ENCODE measurements around the gene ARL15.

The ARL15 gene

DNA sequence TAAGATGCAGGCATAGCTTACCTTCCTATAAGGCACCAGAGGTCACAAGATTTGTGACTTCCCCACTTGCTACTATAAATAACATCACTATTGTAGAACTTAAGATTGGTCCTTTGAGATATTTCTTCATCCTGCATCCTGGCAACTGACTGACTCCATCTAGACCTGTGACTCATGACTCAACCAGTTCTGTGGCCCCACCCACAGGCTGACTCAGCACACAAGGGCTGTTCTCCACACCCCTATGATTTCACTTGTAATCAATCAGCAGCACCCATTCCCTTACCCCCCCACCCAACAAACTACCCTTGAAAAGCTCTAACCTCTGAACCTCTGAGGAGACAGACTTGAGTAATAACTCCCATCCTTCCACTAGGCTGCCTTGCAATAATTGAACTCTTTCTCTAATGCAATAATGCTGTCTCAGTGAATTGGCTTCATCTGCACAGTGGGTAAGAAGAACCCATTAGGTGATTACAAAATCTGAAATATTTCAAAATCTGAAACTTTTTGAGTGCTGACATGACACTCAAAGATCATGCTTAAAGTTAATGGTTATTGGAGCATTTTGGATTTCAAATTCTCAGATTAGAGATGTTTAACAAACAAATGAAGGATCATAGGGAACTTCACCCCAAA, 296.7 kb downstream of the ARL15 start:
- Histone ChIP-seq H4K91ac (ENCODE audit: low read depth, low read length, poor library complexity) (no peak overlapping the region), H3K79me1 (ENCODE audit: low read depth, low read length) (no peaks in the 10 kb centered on the region), H3K27ac (replicated peaks; ENCODE audit: low read length) (no peak overlapping the region), H3K23ac (ENCODE audit: low read depth, low read length, poor library complexity) (no peak overlapping the region), H2AK5ac (ENCODE audit: low read depth, low read length) (no peak overlapping the region), H3K27me3 (ENCODE audit: control insufficient read depth in 3 of 3, insufficient read depth in 3 of 3, low read depth in 1 of 3, low read length in 3 of 3) (no peaks in the 10 kb centered on the region), H4K8ac (ENCODE audit: low read depth, low read length) (no peak overlapping the region), H3K4me3 (ENCODE audit: low read length in 2 of 2) (no peak overlapping the region), H2AFZ (ENCODE audit: low read length) (no peak overlapping the region), H3K9me3 (replicated peaks in 1 of 2; ENCODE audit: control insufficient read depth in 2 of 2, insufficient read depth in 1 of 2, low read depth in 1 of 2, low read length in 2 of 2) (peaks cover 2 to 12% of the 10 kb centered on the region in 2 donors), H3K4me2 (ENCODE audit: insufficient read depth, low read length, poor library complexity, severe bottlenecking) (no peak overlapping the region), H2BK12ac (ENCODE audit: low read length) (no peak overlapping the region), H3K36me3 (replicated peaks in 1 of 2; ENCODE audit: control insufficient read depth in 2 of 2, insufficient read depth in 2 of 2, low read length in 2 of 2) (no peaks in the 10 kb centered on the region), H2BK5ac (ENCODE audit: low read length) (no peak overlapping the region), H3K9ac (ENCODE audit: low read depth, low read length, poor library complexity) (no peak overlapping the region), H3K4ac (ENCODE audit: low read length) (no peak overlapping the region), H2BK120ac (ENCODE audit: low read depth, low read length) (no peak overlapping the region), H3K18ac (ENCODE audit: low read length) (no peak overlapping the region), H2BK15ac (ENCODE audit: low read length) (no peak overlapping the region), H3K4me1 (ENCODE audit: control insufficient read depth in 2 of 2, insufficient read depth in 1 of 2, low read depth in 1 of 2, low read length in 2 of 2) (peaks cover 14 to 33% of the 10 kb centered on the region in 2 donors), H3K14ac (ENCODE audit: low read length) (no peak overlapping the region)
- no peak for DNase-seq (ENCODE audit: low spot score)

DNA sequence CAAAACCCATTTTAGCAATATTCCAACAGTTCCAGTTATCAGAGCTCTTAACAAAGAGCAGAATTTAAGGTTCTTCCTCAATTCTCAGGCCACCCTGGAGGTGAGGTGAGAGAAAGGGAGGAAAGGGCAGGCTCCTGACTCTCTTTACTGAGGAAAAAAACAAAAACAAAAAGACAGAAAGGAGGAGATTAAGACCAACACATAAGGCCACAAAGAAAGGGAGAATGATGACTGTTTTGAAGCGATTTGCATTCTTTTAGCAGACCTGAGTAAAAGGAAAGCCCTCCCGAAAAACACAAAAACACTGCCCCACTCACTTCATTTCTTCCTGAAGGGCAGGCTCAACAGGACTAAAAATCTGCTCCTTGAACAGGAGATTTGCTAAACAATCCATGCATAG, 300.5 kb downstream of the ARL15 start:
- no peak for DNase-seq (ENCODE audit: low spot score)
- Histone ChIP-seq H3K9ac (ENCODE audit: low read depth, low read length, poor library complexity) (no peak overlapping the region), H2BK120ac (ENCODE audit: low read depth, low read length) (no peak overlapping the region), H3K4me3 (ENCODE audit: low read length in 2 of 2) (no peak overlapping the region), H2BK12ac (ENCODE audit: low read length) (no peak overlapping the region), H3K18ac (ENCODE audit: low read length) (no peak overlapping the region), H3K4me2 (ENCODE audit: insufficient read depth, low read length, poor library complexity, severe bottlenecking) (no peak overlapping the region), H2BK5ac (ENCODE audit: low read length) (no peak overlapping the region), H3K36me3 (replicated peaks in 1 of 2; ENCODE audit: control insufficient read depth in 2 of 2, insufficient read depth in 2 of 2, low read length in 2 of 2) (no peaks in the 10 kb centered on the region), H4K8ac (ENCODE audit: low read depth, low read length) (no peak overlapping the region), H3K14ac (ENCODE audit: low read length) (no peak overlapping the region), H2BK15ac (ENCODE audit: low read length) (no peak overlapping the region), H2AFZ (ENCODE audit: low read length) (peak overlapping the region; percentile 62), H3K27ac (replicated peaks; ENCODE audit: low read length) (no peak overlapping the region), H3K27me3 (ENCODE audit: control insufficient read depth in 3 of 3, insufficient read depth in 3 of 3, low read depth in 1 of 3, low read length in 3 of 3) (no peaks in the 10 kb centered on the region), H3K23ac (ENCODE audit: low read depth, low read length, poor library complexity) (no peak overlapping the region), H2AK5ac (ENCODE audit: low read depth, low read length) (no peak overlapping the region), H3K79me1 (ENCODE audit: low read depth, low read length) (no peaks in the 10 kb centered on the region), H3K4ac (ENCODE audit: low read length) (no peak overlapping the region), H4K91ac (ENCODE audit: low read depth, low read length, poor library complexity) (no peak overlapping the region), H3K9me3 (replicated peaks in 1 of 2; ENCODE audit: control insufficient read depth in 2 of 2, insufficient read depth in 1 of 2, low read depth in 1 of 2, low read length in 2 of 2) (peaks cover 2 to 12% of the 10 kb centered on the region in 2 donors), H3K4me1 (ENCODE audit: control insufficient read depth in 2 of 2, insufficient read depth in 1 of 2, low read depth in 1 of 2, low read length in 2 of 2) (peaks cover 8 to 24% of the 10 kb centered on the region in 2 donors)
- no CpG with 5 or more reads among the region's 2 CpGs for WGBS, 2 donors (ENCODE audit: extremely low coverage in 2 of 2, insufficient read length in 2 of 2, insufficient replicate concordance in 1 of 2)

DNA sequence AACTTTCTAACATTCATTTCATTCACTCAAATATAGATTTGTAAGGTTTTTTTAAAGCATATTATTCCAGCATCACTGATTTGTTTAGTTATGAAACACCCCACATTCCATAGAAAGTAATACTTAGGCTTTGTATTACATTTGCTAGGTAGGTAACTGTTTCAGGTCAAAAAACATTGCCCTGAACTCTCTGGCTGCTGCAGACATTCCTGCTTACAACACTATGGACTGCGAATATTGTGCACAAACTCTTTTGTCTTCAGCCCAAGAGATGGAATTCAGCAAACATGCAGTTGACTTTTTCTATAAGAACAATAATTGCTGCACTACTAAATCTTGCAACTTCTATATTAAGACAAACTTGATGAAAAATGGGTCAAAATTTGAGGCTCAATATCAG, 301.0 kb downstream of the ARL15 start:
- Histone ChIP-seq H4K91ac (ENCODE audit: low read depth, low read length, poor library complexity) (no peak overlapping the region), H2AK5ac (ENCODE audit: low read depth, low read length) (no peak overlapping the region), H3K79me1 (ENCODE audit: low read depth, low read length) (no peaks in the 10 kb centered on the region), H2BK12ac (ENCODE audit: low read length) (no peak overlapping the region), H3K9ac (ENCODE audit: low read depth, low read length, poor library complexity) (no peak overlapping the region), H3K27ac (replicated peaks; ENCODE audit: low read length) (no peak overlapping the region), H2AFZ (ENCODE audit: low read length) (peak overlapping the region; percentile 62), H3K4me1 (ENCODE audit: control insufficient read depth in 2 of 2, insufficient read depth in 1 of 2, low read depth in 1 of 2, low read length in 2 of 2) (peaks cover 8 to 24% of the 10 kb centered on the region in 2 donors), H3K14ac (ENCODE audit: low read length) (no peak overlapping the region), H2BK120ac (ENCODE audit: low read depth, low read length) (no peak overlapping the region), H3K36me3 (replicated peaks in 1 of 2; ENCODE audit: control insufficient read depth in 2 of 2, insufficient read depth in 2 of 2, low read length in 2 of 2) (no peaks in the 10 kb centered on the region), H3K4me2 (ENCODE audit: insufficient read depth, low read length, poor library complexity, severe bottlenecking) (no peak overlapping the region), H3K9me3 (replicated peaks in 1 of 2; ENCODE audit: control insufficient read depth in 2 of 2, insufficient read depth in 1 of 2, low read depth in 1 of 2, low read length in 2 of 2) (peaks cover 2 to 12% of the 10 kb centered on the region in 2 donors), H3K27me3 (ENCODE audit: control insufficient read depth in 3 of 3, insufficient read depth in 3 of 3, low read depth in 1 of 3, low read length in 3 of 3) (no peaks in the 10 kb centered on the region), H3K23ac (ENCODE audit: low read depth, low read length, poor library complexity) (no peak overlapping the region), H2BK5ac (ENCODE audit: low read length) (no peak overlapping the region), H3K4ac (ENCODE audit: low read length) (no peak overlapping the region), H4K8ac (ENCODE audit: low read depth, low read length) (no peak overlapping the region), H2BK15ac (ENCODE audit: low read length) (no peak overlapping the region), H3K4me3 (ENCODE audit: low read length in 2 of 2) (no peak overlapping the region), H3K18ac (ENCODE audit: low read length) (no peak overlapping the region)
- no CpG with 5 or more reads among the region's 1 CpG for WGBS, 2 donors (ENCODE audit: extremely low coverage in 2 of 2, insufficient read length in 2 of 2, insufficient replicate concordance in 1 of 2)
- DNase-seq (ENCODE audit: low spot score), result no peak

DNA sequence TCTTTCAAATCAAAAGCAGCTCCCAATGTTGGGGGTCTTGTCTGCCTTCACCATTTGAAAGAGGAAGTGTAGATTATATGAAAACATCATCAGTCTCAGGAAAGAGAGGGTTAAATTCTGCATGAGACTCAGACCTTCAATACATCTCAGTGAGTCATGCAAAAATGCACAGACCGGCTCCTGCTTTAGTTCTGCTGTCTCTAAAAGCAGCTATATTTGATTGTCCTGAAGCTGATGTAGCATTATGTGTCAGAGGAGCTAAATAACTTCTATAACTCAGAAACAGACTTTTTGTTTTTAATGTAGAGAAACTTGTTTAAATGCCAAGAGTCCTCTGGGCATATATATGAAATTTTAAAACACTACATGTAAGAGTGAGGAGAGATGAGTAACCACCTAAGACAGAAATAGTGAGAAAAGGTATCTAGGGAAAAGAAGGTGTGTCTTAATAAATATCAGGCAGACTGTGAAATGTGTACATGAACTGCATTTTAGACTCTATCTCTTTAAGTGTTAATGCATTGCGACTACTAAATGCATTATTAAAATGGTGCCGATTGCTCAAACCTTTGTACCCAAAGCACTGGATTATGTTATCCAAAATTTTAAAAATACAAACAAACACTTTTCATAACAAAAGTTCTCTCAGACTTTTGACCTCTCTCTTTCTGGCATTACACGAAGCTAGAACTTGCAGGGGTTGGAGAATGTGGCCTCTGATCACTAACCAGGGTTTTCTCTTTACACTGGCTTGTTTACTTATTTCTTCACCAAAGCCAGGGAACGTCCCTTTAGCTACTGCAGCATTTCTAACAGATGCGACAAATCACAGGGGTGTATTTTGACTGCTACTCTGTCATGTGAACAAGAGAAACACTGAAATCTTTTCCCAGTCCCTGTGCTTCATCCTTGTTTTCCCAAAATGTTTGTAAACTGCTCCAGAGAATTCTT, 302.3 kb downstream of the ARL15 start:
- Histone ChIP-seq H3K27me3 (ENCODE audit: control insufficient read depth in 3 of 3, insufficient read depth in 3 of 3, low read depth in 1 of 3, low read length in 3 of 3) (no peaks in the 10 kb centered on the region), H3K79me1 (ENCODE audit: low read depth, low read length) (no peaks in the 10 kb centered on the region), H3K9ac (ENCODE audit: low read depth, low read length, poor library complexity) (no peak overlapping the region), H2BK12ac (ENCODE audit: low read length) (no peak overlapping the region), H3K4me1 (ENCODE audit: control insufficient read depth in 2 of 2, insufficient read depth in 1 of 2, low read depth in 1 of 2, low read length in 2 of 2) (peaks cover 8 to 24% of the 10 kb centered on the region in 2 donors), H3K4ac (ENCODE audit: low read length) (no peak overlapping the region), H4K91ac (ENCODE audit: low read depth, low read length, poor library complexity) (no peak overlapping the region), H3K18ac (ENCODE audit: low read length) (no peak overlapping the region), H3K23ac (ENCODE audit: low read depth, low read length, poor library complexity) (no peak overlapping the region), H3K9me3 (replicated peaks in 1 of 2; ENCODE audit: control insufficient read depth in 2 of 2, insufficient read depth in 1 of 2, low read depth in 1 of 2, low read length in 2 of 2) (no peaks in the 10 kb centered on the region), H2BK120ac (ENCODE audit: low read depth, low read length) (no peak overlapping the region), H3K36me3 (replicated peaks in 1 of 2; ENCODE audit: control insufficient read depth in 2 of 2, insufficient read depth in 2 of 2, low read length in 2 of 2) (no peaks in the 10 kb centered on the region), H2AK5ac (ENCODE audit: low read depth, low read length) (no peak overlapping the region), H2BK15ac (ENCODE audit: low read length) (no peak overlapping the region), H2AFZ (ENCODE audit: low read length) (peak overlapping the region; percentile 73), H3K14ac (ENCODE audit: low read length) (no peak overlapping the region), H3K4me3 (ENCODE audit: low read length in 2 of 2) (no peak overlapping the region), H4K8ac (ENCODE audit: low read depth, low read length) (no peak overlapping the region), H2BK5ac (ENCODE audit: low read length) (no peak overlapping the region), H3K27ac (replicated peaks; ENCODE audit: low read length) (no peak overlapping the region), H3K4me2 (ENCODE audit: insufficient read depth, low read length, poor library complexity, severe bottlenecking) (no peak overlapping the region)
- DNase-seq (ENCODE audit: low spot score), result no peak
- no CpG with 5 or more reads among the region's 6 CpGs for WGBS, 2 donors (ENCODE audit: extremely low coverage in 2 of 2, insufficient read length in 2 of 2, insufficient replicate concordance in 1 of 2)

Data from neuronal stem cell (in vitro differentiated cells).